ENCODE results near the gene CFAP77.

DNA sequence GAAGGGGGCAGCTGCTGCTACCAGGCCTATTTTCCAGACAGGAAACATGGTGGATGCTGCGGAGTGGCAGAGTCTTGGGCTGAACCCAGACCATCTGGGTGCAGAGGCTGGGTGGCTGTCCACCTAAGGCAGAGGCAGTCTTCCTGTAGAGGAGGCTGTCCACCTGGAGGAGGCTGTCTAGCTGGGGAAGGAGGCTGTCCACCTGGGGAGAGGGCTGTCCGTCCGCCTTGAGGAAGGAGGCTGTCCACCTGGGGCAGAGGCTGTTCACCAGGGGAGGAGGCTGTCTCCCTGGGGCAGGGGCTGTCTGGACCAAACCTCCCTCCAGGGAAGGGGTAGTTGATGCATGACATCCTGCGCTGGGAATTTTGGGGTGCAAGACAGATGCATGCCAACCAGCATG, 133.2 kb downstream of the CFAP77 start:
- TF ChIP-seq, protein P1, sequence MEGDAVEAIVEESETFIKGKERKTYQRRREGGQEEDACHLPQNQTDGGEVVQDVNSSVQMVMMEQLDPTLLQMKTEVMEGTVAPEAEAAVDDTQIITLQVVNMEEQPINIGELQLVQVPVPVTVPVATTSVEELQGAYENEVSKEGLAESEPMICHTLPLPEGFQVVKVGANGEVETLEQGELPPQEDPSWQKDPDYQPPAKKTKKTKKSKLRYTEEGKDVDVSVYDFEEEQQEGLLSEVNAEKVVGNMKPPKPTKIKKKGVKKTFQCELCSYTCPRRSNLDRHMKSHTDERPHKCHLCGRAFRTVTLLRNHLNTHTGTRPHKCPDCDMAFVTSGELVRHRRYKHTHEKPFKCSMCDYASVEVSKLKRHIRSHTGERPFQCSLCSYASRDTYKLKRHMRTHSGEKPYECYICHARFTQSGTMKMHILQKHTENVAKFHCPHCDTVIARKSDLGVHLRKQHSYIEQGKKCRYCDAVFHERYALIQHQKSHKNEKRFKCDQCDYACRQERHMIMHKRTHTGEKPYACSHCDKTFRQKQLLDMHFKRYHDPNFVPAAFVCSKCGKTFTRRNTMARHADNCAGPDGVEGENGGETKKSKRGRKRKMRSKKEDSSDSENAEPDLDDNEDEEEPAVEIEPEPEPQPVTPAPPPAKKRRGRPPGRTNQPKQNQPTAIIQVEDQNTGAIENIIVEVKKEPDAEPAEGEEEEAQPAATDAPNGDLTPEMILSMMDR (IDR thresholded peaks at IDR 0.05): no peak
- no peak for TF ChIP-seq POLR2A (IDR thresholded peaks at IDR 0.05)
